ENCODE results near the gene RNF150. TPM values are rescaled to one million over a fixed set of nuclear protein-coding genes. Genes with fewer than 3 reads are reported as not detected.
"Not testable (repeated sequence)": the region's sequence is repeated elsewhere in the genome, so short reads cannot be mapped to it uniquely, and the experiment has no call there.

The RNF150 gene
- polyA plus RNA-seq, 1 donor from 2014 or later: 15.3 TPM

- Histone ChIP-seq H3K79me2 (replicated peaks; ENCODE audit: insufficient read depth, low read length) (no peaks in the 10 kb centered on the region), H4K20me1 (ENCODE audit: insufficient read depth) (no peaks in the 10 kb centered on the region), H3K9me2 (ENCODE audit: insufficient read depth, low read length) (no peaks in the 10 kb centered on the region), H3K27ac (ENCODE audit: low read length) (no peak overlapping the region), H3F3A (ENCODE audit: insufficient read depth, low read length, poor library complexity, severe bottlenecking) (no peaks in the 10 kb centered on the region), H2AFZ (ENCODE audit: low read depth, low read length) (no peak overlapping the region), H3K9ac (ENCODE audit: low read length) (no peak overlapping the region), H3K27me3 (ENCODE audit: insufficient read depth, low read depth, low read length) (no peaks in the 10 kb centered on the region), H3K4me2 (ENCODE audit: low read length) (no peak overlapping the region), H3K36me3 (ENCODE audit: insufficient read depth, low read length) (no peaks in the 10 kb centered on the region), H3K9me3 (ENCODE audit: low read length) (no peaks in the 10 kb centered on the region), H3K4me3 (ENCODE audit: low read length) (no peak overlapping the region)
- no peak for TF ChIP-seq MXI1 (conservative IDR thresholded peaks at IDR 0.05; ENCODE audit: poor library complexity, severe bottlenecking)
These were observed 75.7 kb downstream of the RNF150 start for GRCh38 chr4:141057582-141057981.

GRCh38 chr4:141056473-141056872 is 76.8 kb downstream of the RNF150 start:
- H3K9me3 ChIP-seq (ENCODE audit: low read length): no peaks in the 10 kb centered on the region
- H3K36me3 ChIP-seq (ENCODE audit: insufficient read depth, low read length): no peaks in the 10 kb centered on the region
- H3K4me2 ChIP-seq (ENCODE audit: low read length): no peak overlapping the region
- H2AFZ ChIP-seq (ENCODE audit: low read depth, low read length): no peak overlapping the region
- no peaks in the 10 kb centered on the region for H4K20me1 ChIP-seq (ENCODE audit: insufficient read depth)
- no peaks in the 10 kb centered on the region for H3K9me2 ChIP-seq (ENCODE audit: insufficient read depth, low read length)
- no peaks in the 10 kb centered on the region for H3K79me2 ChIP-seq (replicated peaks; ENCODE audit: insufficient read depth, low read length)
- no peak for TF ChIP-seq EZH2 (IDR thresholded peaks at IDR 0.05; ENCODE audit: borderline replicate concordance, insufficient read depth, low read length, poor library complexity, severe bottlenecking)
- TF ChIP-seq SMC3 (conservative IDR thresholded peaks at IDR 0.05; ENCODE audit: poor library complexity): no peak
- no peak for TF ChIP-seq RAD21 (conservative IDR thresholded peaks at IDR 0.05)
- no peak overlapping the region for H3K9ac ChIP-seq (ENCODE audit: low read length)
- no peak overlapping the region for H3K27ac ChIP-seq (ENCODE audit: low read length)
- no peaks in the 10 kb centered on the region for H3K27me3 ChIP-seq (ENCODE audit: insufficient read depth, low read depth, low read length)
- H3K4me3 ChIP-seq (ENCODE audit: low read length): no peak overlapping the region
- no peaks in the 10 kb centered on the region for H3F3A ChIP-seq (ENCODE audit: insufficient read depth, low read length, poor library complexity, severe bottlenecking)

GRCh38 chr4:141054446-141054845 is 78.8 kb downstream of the RNF150 start:
- Histone ChIP-seq H3K79me2 (replicated peaks; ENCODE audit: insufficient read depth, low read length) (no peaks in the 10 kb centered on the region), H4K20me1 (ENCODE audit: insufficient read depth) (no peaks in the 10 kb centered on the region)
- TF ChIP-seq MXI1 (conservative IDR thresholded peaks at IDR 0.05; ENCODE audit: poor library complexity, severe bottlenecking) (no peak), TAF1 (IDR thresholded peaks at IDR 0.05; ENCODE audit: low read depth) (no peak), EZH2 (IDR thresholded peaks at IDR 0.05; ENCODE audit: borderline replicate concordance, insufficient read depth, low read length, poor library complexity, severe bottlenecking) (no peak), SMC3 (conservative IDR thresholded peaks at IDR 0.05; ENCODE audit: poor library complexity) (no peak), EP300 (conservative IDR thresholded peaks at IDR 0.05; ENCODE audit: poor library complexity, severe bottlenecking) (no peak), POLR2AphosphoS5 (IDR thresholded peaks at IDR 0.05) (no peak)

GRCh38 chr4:141050999-141051398 is 82.3 kb downstream of the RNF150 start:
- not testable (repeated sequence) for H3K27me3 ChIP-seq (ENCODE audit: insufficient read depth, low read depth, low read length); H3K79me2 ChIP-seq (replicated peaks; ENCODE audit: insufficient read depth, low read length); H3K36me3 ChIP-seq (ENCODE audit: insufficient read depth, low read length); H4K20me1 ChIP-seq (ENCODE audit: insufficient read depth); H3K9me2 ChIP-seq (ENCODE audit: insufficient read depth, low read length); H3K4me3 ChIP-seq (ENCODE audit: low read length); H3K27ac ChIP-seq (ENCODE audit: low read length); H2AFZ ChIP-seq (ENCODE audit: low read depth, low read length); H3K9me3 ChIP-seq (ENCODE audit: low read length); H3K4me2 ChIP-seq (ENCODE audit: low read length); H3F3A ChIP-seq (ENCODE audit: insufficient read depth, low read length, poor library complexity, severe bottlenecking); H3K9ac ChIP-seq (ENCODE audit: low read length)

More at GRCh38 chr4:141054446-141054845, 78.8 kb downstream of the RNF150 start:
- H3K27ac ChIP-seq (ENCODE audit: low read length): no peak overlapping the region
- H3K4me2 ChIP-seq (ENCODE audit: low read length): no peak overlapping the region
- H3K9me3 ChIP-seq (ENCODE audit: low read length): no peaks in the 10 kb centered on the region
- H3F3A ChIP-seq (ENCODE audit: insufficient read depth, low read length, poor library complexity, severe bottlenecking): no peaks in the 10 kb centered on the region
- H3K4me3 ChIP-seq (ENCODE audit: low read length): no peak overlapping the region
- no peaks in the 10 kb centered on the region for H3K36me3 ChIP-seq (ENCODE audit: insufficient read depth, low read length)
- no peak overlapping the region for H3K9ac ChIP-seq (ENCODE audit: low read length)
- no peaks in the 10 kb centered on the region for H3K27me3 ChIP-seq (ENCODE audit: insufficient read depth, low read depth, low read length)
- no peak overlapping the region for H2AFZ ChIP-seq (ENCODE audit: low read depth, low read length)
- no peaks in the 10 kb centered on the region for H3K9me2 ChIP-seq (ENCODE audit: insufficient read depth, low read length)

Measured in neural cell (in vitro differentiated cells).